Activated naive CD4-positive, alpha-beta T cell (primary cell): ENCODE results near the gene TNFRSF13B.
"Not testable (repeated sequence)": the region's sequence is repeated elsewhere in the genome, so short reads cannot be mapped to it uniquely, and the experiment has no call there.

Experiments used
- DNase-seq, 4 experiments: peaks; one replicate each; lab custom pipeline; 2025; lab: John Stamatoyannopoulos, UW

The TNFRSF13B gene

DNA sequence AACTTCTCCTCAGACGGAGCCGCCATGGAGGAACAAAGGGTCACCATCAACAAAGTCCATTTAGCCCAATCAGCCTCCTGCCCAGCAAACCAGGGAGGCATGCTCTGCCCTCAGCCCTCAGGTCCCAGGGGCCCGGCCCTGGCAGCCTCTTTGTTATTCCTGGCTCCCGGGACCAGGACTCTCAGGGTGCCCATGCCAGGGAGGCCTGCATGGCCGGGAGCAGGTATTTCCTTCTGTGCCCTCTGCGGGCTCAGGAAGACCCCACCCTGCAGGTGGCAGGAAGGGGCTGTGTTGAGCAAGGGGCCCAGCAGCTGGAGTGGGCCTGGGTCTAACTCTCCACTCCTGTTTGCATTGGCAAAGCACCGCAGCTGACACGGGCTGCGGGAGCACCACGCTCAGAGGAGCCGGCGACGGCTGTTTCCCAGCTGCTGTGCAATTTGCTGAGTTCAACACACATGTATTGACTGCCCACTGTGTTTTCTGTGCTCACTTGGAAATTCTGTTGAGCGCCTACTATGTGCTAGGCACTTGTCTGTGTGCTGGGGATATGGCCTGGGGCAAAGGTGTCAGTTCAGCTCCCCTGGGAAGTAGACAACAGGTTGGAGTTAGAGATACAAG lies 33.2 kb upstream of the TNFRSF13B start:
- not testable (repeated sequence) for DNase-seq

DNA sequence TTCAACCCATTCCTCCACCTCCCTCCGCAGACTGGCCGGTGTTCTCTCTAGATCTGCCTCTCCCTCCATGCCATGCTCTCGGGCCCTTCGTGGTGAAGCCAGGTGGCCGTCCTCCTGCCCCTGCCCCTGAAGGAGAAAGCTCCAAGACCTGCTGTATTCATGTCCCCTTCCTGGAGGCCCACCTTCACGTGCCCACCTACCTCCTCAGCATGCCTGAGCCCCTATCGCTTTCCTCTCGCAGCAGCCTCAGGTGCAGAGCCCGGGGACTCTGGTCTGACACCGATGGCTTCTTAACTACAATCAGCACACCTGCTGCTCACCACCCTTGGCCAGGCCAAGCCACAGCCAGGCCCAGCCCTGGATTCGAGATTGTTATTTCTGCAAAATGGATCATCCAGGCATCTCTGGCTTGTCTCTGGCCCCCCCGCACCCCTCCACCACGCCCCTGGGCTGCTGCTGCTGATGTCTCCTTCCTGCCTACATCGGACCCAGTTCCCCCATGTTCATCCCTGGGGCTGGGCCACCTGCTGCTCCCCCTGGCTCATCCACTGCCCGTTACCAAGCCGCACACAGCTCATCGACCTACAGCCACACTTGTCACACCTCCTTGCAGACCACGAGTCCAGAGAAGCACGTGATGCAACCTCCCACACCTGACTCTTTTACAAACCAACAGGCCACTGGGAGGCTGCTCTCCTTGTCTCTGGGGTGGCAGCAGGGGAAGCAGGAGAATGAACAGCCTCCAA lies 32.5 kb upstream of the TNFRSF13B start:
- no peak for DNase-seq

DNA sequence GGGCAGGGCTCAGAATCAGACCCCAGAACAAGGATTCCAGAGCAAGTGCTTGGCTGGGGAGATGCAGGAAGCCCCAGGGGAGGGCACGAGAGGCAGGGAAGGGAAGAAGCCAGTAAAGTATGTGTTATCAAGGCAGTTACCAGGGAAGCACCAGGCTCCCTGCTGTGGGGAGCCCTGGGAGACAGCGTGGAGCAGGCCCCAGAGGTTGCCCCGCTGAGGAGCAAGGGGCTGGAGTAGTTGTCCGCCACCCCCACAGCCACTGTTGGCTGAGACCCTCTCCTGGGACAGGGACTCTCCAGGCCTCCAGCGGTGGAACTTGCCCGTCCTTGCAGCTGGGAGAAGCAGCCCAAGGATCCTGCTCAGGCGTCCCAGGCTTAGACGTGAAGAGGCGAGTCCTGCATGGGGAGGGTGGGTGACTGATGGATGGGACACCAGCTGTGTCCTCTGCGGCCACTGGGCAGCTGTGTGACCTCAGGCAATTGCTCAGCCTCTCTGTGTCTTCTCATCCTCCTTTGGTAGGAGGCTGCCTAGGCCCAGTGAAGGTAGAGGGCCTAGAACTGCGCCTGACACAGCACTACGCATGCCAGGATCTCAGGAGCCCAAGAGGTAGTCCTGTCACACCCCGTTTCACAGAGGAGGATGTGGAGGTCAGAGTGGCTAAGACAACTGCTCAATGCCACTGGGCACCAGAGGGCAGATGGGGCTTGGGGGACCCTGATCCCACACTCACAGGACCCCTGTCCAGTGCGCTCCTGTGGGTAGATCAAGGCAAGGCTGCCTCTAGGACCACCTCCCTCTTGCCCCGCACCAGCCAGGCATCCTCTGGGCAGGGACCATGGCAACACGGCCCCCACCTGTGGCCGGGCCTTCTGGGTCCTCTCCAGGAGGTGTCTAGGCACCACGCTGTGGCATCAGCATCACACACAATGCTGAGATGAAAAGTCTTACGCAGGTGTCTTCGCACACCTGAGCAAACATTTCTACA lies 31.1 kb upstream of the TNFRSF13B start:
- DNase-seq, result not testable (repeated sequence)

DNA sequence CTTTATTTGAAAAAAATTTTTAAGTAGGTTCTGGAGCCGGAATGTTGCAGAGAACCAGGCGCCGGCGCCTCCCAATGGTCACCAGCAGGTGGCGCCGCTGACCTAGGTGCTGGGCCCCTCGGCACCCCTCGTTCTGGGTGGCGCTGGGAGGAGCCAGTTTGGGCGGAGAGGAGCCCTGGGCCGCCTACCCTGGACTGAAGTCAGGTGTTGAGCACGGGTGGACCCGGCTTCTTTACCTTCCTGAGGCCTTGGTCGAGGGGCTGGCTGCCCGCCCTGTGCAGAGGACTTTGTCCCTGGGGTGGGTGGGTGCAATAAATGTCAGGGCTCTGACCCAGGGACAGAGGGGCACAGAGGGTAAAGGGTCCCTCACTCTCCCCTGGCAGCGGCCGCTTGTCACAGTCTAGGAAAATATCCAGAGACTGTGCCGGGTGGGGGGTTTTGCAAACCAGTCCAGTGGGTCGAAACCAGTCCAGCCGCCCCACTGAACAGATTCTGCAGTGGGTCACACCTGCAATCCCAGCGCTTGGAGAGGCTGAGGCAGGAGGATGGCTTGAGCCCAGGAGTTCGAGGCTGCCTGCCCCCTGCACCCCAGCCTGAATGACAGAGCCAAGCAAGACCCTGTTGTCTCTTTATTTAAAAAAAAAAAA lies 30.1 kb upstream of the TNFRSF13B start:
- peak; percentile 46 to 76 (median 64) for DNase-seq

- no peak for DNase-seq
Measured at GRCh38 chr17:17001076-17001777, 29.3 kb upstream of the TNFRSF13B start.

- no peak for DNase-seq
Measured at GRCh38 chr17:16999931-17000625, 28.2 kb upstream of the TNFRSF13B start.

DNA sequence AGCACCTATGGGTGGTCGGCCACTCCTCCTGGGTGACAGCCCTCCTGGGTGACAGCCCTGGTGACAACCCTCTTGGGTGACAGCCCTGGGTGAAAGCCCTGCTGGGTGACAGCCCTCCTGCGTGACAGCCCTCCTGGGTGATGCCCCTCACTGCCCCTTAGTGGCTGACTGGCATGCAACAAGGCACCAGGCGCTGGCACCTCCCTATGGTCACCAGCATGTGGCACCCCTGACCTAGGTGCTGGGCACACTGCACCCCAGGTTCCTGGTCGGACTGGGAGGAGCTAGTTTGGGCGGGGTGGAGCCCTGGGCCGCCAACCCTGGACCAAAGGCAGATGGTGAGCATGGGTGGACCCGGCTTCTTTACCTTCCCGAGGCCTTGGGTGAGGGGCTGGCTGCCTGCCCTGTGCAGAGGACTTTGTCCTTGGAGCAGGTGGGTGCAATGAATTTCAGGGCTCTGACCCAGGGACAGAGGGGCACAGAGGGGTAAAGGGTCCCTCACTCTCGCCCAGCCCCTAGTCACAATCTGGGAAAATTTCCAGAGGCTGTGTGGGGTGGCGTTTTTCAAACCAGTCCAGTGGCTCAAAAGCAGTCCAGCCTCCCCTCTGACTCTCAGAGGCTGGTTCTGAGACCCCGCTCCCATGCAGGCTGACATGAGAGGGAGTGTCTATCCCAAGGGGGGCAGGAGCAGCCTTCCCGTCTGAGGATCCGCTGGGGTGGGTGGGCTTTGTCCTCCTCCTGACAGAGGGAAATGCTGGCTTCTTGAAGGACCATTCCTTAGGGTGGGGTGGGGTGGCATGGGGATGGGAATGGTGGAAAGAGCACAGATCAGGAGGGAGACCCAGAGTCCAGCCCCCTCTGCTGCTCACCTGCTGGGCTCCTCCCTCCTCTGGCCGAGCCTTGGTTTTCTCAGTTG lies 25.9 kb upstream of the TNFRSF13B start:
- peak in 2 of 4 experiments; percentile 50 to 67 for DNase-seq

DNA sequence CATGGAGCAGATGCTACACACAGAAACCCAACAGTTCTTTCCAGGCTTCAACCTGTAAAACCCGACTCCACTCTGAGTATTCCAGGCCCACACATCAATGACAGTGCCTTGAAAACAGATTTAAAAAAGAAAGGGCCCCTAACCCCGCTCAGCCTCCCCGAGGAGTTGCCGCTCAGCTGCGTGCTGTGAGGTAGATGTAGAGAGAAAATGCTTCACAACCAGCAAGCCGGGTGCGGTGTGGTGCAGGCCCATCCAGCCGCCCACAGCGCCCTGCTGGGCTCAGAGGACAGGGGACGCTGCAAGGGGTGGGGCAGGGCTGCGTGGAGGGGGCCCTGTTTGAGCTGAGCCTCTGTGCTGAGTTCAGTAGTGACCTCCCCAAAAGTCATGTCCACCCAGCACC lies 24.8 kb upstream of the TNFRSF13B start:
- DNase-seq, result not testable (repeated sequence)

GRCh38 chr17:16995930-16996329 lies 24.0 kb upstream of the TNFRSF13B start:
- DNase-seq, result no peak

DNA sequence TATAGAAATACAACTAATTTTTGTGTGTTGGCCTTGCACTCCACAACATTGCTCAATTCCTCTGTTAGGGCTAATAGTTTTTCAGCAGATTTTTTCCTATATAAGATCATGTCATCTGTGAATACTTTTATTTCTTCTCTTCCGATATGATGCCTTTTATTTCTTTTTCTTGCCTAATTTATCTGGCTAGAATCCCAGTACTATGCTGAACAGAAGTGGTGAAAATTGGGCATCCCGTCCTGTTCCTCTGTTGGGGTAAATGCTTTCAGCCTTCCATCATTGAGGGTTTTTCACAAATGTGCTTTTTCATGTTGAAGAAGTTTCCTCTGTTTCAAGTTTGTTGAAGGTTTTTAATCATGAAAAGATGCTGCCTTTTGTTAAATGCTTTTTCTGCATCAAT lies 22.7 kb upstream of the TNFRSF13B start:
- DNase-seq, result no peak

GRCh38 chr17:16991349-16992009 lies 19.6 kb upstream of the TNFRSF13B start:
- DNase-seq, result peak; percentile 42 to 78 (median 70)

DNA sequence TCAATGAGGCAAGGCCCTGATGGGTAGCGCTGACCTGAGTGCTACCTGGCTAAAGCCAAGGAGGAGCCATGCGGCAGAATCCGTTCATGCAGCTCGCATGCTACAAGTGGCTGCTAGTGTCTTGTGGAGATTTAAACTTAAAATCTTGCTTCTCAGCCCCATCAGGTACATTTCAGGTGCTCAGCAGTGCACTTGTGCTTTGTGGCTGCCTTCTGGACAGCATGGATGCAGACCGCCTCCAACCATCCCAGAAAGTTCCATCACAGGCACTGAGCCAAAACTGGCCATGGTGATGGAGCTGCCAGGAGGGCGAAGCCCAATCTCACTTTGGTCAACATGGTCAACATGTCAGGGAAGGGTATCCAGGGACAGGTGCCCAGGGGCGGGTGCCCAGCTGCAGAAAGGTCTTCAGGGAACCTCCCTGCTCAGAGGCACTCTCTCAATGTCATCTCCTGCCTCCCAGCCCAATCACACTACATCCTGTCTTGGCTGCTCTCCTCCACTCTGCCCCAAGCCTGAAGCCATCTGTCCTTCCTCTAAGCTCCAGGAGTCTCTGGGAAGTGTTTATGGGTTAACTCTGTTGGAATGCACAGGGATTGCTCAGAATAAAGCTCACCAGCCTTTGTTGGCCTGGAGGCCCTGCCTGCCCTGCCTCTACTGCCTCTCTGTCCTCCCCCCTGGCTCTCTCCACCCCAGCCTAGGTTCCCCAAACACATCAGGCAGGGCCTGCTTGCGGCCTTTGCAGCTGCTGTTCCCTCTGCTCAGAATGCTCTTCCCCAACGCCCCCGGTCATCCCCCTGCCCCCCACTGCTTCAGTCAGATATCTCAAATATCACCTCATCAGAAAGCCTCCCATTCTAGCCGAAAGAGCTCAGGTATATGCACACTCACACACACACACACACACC lies 18.3 kb upstream of the TNFRSF13B start:
- no peak for DNase-seq

DNA sequence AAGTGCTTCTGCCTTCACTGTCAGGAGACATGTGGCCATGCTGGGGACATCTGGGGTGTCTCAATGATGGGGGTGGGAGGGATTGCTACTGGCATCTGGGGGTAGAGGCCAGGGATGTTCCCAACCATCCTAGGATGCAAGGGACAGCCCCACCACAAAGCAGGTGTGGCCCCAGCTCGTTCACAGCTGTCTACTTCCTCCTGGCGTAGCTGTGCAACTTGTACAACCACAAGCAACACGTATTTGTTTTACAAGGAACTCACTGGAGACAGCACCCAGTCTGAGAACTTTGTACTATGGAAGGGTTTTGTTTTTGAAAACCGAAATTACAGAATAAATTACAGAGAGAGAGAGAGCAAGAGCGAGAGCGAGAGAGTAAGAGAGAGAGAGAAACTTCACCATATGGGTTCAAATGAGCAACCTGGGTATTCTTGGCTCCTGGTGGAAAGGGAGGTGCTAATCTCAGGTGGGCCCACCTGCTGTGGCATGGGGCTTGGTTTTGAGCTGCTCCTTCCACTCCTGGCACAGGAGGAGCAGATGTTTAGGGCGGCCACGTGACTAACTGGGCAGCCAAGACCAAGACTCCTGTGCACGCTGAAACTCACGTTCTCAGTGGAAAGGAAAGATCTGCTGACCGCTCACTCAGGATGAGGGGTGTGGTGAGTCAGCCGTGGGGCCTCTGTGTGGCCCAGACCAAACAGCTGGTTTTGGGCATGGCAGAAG lies 17.5 kb upstream of the TNFRSF13B start:
- no peak for DNase-seq

GRCh38 chr17:16988749-16989229 lies 16.9 kb upstream of the TNFRSF13B start:
- DNase-seq, result no peak

GRCh38 chr17:16987830-16988601 lies 16.1 kb upstream of the TNFRSF13B start:
- DNase-seq, result peak in 2 of 4 experiments; percentile 17 to 30
